Activated CD4-positive, alpha-beta T cell treated with anti-CD3 and anti-CD28 coated beads, Interleukin-2, Interleukin-4, amounts not matched to agents 100 ng/mL and 50 ng/mL, durations not matched to agents 16 hours and 8 hours (primary cell): ENCODE results near the gene PLXNB1.
"Not testable (repeated sequence)": the region's sequence is repeated elsewhere in the genome, so short reads cannot be mapped to it uniquely, and the experiment has no call there.

Source experiments
- DNase-seq: peaks from one replicate; pipeline ENCODE4 v3.0.0-alpha.2; 2020; ENCODE audit warnings: low spot score

Gene PLXNB1

DNA sequence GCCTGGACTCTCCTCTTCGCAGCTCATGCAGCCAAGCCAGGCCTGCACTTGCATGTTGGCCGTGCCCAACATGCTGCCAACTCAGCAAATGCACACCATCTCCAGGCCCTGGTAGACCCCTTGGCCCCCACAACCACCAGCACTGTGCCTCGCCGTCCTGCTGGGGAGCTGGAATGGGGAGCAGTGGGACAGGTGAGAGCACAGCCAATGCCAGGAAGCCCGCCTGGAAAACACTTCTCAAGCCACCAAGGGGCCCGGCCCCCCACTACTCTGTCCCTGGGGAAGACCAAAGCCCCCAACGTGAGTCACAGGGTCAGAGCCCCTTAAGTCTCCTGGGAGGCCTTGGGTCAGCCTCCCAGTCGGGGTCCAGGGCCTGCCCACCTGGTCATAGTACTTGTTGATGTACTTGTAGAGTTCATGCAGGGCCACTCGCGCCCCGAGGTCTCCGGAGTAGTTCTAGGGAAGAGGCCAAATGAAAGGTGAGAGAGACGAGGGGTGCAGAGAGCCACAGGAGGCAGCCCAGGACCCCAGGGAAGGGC is 24.5 kb downstream of the PLXNB1 start:
- DNase-seq = no peak

DNA sequence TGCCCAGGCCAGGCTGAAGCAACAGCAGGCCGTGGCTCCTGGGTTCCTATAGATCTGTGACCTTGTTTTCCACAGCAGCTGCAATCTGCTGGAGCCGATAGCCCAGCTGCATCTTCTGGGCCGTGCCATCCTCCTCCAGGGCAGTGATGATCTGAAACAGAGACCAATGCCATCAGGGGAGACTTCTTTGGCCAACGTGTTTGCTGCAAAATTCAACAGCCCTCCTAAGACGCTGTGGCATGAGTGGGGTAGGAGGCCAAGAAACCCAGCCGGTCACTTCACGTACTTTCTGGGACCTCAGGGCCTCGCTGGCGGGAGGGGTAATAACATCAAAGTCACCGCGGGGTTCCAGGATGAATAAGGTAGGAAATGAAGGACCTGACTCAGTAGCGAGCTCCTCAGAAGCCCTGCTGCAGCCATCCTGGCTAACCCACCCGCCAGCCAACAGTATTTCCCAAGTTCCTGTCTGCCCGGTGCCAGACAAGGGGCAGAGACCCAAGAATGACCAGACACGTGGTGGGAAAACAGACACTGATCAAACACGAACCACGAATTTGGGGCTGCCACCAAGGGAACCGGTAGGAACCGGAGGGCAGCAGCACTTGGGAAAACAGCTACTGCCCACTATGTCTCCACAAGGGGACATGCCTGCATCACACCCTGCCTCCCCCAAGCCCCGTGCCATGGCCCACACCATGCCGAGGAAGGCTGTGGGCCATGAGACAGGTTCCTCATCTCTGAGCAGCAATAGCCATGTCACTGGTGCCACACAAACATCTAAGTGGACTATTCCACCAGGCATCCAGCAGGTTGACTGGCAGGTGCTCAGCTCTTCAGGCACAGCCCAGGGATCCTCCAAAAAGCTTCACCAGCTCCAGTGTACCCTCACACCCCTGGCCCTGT is 25.2 kb downstream of the PLXNB1 start:
- DNase-seq = no peak

DNA sequence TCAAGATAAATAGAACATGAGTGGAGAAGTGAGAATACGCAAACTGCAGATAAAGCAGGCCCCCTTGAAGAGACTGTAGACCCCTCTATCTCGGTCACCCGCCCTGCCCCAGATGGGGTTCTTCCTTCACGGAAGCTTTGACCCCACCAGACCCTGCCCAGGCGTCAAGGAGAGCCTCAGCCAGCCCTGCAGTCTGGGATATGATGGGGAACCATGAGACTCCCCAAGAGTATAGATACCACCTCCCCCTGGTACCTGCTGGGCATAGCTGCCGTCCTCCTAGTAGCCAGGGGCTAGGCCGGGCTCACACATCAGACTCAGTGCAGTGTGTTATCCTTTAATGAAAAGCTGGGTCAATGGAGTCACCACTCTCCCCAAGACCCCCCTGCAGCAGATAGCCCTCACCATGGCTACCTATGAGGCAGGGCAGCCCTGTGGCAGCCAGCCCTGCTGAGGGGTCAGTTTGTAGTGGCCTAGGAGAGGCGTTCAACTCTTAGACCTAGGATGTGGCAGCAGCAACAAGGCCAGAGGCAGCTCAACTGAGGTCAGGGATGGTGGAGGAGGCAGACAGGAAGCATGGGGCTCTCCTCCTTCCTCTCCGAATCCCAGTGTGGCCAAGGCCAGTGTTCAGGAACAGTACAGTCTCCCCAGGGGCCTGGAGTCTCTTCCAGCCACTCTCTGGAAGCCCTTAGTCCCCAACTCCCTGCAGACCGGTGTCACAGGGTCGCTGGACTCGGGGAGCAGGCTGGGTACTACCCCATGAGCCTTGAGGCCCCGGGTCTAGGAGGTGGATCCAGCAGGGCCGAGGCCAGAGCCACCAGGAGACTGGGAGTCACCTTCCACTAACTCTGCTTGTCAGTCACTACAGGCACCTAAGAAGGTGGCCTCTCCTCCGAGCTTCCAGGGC is 26.1 kb downstream of the PLXNB1 start:
- no peak for DNase-seq

DNA sequence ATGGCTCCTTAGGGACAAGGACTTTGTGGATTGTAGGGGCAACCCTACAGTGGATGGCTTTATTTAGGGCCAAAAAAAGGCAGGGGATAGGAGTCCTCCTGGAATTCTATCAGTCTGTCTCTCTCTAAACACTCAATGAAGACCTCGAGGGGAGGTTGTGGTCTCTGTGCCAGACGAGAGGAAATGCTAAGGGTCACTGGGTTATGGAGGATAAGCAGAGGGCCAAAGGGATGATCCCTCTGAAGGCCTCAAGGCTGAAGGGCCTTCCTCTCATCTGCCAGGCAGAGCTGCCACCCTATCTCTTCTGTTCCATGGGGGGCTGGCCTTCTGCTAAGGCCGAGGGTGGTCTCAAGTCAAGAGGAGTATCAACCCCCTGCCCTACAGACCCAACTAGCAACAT is 27.0 kb downstream of the PLXNB1 start:
- DNase-seq = no peak

DNA sequence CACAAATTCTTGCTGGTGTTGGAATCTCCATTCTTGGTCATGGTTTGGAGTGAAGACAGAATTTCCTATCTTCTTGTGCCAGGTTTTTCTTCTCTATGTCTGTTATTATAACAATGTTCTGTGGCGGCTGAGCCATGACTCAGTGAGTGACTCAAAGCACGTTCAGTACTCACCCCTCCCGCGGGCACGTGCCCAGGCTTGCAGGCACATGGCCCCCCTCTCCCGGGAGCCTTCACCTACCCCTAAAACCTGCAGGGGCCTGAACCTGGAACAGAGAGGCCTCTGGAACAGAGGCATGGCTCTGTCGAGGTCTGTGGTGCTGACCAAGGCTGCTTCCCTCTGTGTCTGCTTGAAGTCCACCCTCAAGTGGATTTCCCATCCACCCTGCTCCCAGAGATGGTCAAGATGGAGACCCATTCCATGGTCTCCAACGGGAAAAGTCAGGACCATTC is 27.6 kb downstream of the PLXNB1 start:
- DNase-seq = no peak

DNA sequence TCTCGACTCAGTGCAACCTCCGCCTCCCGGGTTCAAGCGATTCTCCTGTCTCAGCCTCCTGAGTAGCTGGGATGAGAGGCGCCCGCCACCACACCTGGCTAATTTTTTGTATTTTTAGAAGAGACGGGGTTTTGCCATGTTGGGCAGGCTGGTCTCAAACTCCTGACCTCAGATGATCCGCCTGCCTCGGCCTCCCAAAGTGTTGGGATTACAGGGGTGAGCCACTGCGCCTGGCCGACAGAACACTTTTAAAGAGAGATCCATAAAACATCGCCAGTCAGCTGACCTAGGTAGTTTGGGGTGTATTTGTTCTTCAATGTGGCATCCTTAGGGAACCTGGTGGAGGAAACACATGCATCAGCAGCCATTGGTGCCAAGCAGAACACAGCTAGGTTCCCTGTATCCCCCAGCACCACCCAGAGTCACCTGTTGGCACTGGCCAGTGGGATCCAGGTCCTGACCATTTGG is 28.4 kb downstream of the PLXNB1 start:
- DNase-seq = not testable (repeated sequence)

DNA sequence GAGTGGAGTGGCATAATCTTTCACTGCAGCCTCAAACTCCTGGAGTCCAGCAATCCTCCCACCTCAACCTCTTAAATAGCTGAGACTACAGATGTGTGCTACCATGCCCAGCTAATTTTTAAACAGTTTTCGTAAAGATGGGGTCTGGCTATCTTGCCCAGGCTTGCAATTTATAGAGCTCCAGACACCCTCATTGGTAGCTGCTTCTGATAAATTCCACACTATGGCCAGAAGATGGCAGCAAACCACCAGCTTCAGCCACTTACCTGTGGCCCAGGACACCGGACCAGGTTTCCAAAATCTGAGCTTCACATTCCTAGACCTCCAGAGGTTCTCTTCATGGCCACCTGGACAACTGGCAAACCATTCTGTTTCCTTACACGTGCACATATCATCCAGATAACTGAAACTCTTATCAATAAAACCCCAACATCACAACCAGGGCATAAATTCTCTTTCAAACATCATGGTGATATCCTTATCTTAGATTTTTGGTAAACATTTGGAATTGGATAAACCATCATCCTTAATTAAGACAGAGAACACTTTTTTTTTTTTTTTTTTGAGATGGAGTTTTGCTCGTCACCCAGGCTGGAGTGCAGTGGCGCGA is 29.0 kb downstream of the PLXNB1 start:
- DNase-seq = peak; percentile 72

DNA sequence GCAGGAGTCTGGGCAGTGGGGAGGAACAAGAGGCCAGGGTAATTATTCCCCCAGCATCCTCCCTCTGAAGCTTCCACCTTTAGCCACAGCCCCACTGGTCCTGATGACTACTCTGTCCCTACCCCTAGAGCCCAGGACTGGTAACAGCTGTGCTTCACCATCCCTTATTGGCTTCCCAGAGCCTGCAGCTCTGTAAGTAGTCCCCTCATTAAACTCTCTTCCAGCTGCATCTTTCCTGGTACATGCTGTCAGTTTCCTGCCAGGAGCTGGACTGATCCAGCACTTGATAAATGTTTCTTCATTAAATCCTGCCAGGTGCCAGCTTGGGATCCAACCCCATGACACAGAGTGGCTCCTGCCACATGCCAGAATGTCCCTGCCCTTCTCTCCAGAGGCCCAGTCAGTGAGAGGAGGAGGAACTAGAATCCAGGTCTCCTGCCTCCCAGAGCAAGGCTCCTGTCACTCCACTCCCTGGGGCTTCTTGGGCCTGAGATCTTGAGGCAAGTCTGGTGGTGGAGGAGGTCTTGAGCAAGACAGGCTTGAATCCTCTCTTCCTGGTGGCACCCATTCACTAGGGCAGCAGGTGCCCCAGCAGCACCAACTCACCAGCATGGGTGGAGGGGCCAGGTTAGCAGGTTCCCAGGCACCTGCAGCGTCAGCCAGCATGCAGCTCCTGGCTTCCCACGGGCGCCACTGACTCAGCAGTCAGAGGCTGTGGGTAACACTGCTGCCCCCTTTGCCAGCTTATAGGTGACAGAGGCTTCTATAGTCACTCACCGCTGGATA is 30.3 kb downstream of the PLXNB1 start:
- no peak for DNase-seq

DNA sequence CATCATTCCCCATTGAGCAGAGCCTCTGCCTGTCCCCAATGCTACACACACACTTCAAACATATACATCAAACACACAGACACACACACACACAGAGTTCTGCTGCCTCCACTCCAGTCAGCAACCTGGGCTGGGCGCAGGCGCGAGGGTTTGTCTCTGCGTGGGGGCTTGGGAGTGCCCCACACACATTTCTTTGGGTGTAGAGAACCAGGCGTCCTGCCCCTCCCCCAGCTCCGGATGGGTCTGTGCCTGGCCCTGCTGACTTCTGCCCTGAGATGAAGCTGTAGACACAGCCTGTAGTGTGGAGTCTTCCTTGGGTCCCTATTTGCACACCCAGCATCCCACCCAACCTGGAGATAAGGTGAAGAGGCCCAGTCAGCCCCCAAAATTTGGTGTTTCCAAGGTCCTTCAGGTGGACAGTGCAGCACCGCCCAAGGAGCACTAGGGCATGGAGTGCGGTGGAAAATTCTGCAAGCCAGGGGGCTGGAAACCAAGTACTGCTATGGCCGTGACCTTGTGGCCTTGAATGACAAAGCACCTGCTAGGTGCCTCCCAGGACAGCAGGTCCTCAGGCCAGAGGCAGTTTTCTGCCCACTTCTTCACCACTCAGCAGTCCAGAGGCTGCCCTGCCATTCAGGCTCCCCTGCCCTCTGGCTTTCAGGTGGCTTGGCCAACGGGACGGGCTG is 31.0 kb downstream of the PLXNB1 start:
- DNase-seq = no peak

DNA sequence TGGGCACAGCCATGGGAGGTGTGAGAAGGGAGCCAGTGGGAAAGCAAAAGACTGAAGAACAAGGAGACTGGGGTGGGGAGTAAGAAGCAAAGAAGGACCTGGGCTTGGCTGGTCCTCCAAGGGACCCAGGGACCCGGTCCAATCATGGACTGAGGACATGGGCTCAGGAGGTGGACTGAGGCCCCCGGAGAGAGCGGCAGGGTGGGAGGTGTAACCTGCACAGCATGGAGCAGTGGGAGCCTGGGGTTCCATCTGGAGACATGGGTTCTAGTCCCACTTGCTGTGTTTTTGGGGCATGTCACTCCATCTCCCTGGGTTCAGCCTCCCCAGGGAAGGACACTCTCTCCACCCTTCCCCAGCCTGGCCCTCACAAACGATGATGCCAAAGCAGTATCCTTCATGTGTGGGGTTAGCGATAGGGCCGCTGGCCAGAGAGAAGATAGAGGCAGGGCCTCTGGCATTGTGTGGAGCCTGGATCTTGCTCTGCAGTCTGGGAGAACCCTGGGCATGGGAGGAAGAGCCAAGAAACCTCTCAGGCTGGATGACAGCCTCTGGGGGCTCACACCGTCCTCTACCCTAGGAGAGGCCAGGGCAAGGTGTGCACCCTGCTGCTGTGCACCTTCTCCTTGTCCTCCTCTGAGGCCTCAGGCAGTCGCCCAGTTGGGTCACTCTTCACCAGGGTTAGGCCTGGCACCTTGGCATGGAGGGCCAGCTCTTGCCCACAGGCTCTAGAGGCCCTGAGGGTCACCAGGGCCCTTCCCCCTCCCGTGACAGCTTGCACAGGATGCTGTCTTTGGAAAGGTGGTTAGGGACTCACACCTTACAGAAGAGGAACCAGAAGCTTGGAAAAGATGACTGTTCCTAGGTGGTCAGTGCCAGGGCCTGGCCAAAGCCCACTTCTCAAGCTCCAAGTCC is 31.9 kb downstream of the PLXNB1 start:
- DNase-seq = no peak

DNA sequence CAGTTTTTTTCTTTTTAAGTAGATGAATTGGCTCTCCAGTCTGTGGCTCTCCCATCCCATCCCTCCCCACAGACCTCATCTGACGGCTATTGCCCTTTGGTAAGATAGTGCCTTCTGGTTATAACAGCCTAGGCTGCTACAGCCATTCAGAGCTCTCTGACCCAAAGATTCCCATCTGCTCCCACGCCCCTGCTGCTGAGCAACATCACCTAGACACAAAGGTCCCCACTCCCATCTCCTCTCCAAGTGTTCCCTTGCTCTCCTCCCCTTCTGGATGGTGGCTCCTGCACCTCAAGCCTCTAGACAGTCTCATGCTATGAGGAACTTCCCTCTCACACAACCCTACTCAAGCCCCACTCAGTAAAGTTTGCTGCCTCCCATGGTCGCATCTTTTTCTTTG is 34.2 kb downstream of the PLXNB1 start:
- no peak for DNase-seq

DNA sequence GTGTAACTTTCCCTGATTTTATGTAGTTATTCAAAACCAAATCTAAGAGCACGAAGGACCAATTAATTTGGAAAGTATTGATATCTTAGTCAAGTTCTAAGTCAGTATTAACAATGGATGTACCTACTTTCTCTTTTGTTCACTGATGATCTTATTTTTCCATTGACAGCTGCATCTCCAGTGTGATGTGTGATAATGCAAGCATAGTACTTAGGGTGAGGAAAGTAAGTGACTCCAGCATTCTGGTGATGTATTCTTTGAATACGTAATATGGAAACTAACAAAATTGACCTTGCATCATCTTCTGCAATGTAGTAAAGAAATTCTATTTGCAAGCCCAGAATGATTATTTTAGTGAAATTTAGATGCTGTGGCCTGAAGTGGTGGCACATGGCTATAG is 35.5 kb downstream of the PLXNB1 start:
- peak; percentile 36 for DNase-seq

DNA sequence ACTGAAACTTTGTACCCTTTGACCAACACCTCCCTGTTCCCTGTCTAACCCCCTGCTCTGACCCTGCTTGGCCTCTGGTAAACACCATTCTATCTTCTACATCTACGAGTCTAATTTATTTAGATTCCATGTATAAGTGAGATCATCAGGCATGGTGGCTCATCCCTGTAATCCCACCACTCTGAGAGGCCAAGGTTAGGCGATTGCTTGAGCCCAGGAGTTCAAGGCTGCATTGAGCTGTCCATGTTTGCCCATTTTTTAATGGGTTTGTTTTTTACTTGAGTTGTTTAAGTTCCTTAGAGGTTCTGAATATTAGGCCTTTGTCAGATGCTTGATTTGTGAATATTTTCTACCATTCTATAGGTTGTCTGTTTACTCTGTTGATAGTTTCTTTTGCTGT is 40.9 kb downstream of the PLXNB1 start:
- no peak for DNase-seq

DNA sequence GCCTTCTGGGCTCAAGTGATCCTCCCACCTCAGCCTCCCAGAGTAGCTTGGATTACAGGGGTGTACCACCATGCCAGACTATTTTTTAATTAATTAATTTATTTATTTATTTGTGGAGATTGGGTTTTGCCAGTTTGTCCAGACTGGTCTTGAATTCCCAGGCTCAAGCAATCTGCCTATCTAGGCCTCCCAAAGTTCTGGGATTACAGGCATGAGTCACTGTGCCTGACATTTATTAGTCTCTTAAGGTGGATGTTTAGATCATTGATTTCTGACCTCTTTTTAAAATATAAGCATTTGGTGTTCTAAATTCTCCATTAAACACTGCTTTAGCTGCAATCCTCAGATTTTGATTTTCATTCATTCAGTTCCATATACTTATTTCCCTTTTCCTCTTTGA is 42.3 kb downstream of the PLXNB1 start:
- DNase-seq = no peak

DNA sequence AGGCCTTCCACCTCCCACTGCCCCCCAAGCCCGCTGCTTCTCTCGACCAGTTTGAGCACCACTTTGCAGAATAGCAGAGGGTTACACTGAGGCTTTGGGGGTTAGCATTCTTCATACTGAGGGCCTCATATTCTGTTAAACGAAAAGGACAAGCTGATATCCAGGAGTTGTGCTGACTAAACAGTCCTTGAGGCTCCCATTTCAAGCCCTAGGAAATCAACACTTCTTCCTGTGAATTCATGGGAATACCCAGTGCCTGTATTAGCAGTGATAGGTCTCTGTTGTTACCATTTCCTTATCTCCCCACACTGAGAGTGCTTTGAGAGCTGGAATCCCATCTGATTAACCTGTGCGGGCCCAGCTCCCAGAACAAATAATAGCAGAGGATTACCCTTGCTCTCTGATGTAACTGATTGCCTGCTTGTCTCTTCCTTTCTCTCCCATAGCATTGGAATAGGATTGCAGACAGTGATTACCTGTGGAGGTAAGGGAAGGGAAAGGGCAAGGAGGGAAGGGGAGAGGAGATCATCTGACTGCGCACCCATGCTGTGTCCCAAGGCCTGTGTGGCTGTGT is 56.9 kb downstream of the PLXNB1 start:
- no peak for DNase-seq

DNA sequence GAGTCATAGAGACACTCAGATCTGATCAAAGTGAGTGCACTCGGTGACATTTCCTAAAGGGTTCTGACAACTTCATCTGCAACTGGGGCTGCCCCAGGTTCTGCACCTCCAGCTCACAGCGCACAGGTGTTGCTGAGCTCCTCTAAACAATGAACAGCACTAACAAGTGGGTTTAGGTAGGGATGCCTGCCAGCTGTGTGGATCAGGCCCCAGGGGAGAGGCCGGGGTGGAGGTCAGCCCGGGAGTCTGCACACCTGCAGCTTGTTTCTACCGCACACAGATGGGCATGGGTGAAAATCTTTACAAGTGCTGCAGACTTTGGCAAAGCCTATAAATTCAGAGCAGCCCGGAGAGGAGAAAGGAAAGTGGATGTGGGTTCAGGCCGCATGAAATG is 57.5 kb downstream of the PLXNB1 start:
- DNase-seq = no peak

DNA sequence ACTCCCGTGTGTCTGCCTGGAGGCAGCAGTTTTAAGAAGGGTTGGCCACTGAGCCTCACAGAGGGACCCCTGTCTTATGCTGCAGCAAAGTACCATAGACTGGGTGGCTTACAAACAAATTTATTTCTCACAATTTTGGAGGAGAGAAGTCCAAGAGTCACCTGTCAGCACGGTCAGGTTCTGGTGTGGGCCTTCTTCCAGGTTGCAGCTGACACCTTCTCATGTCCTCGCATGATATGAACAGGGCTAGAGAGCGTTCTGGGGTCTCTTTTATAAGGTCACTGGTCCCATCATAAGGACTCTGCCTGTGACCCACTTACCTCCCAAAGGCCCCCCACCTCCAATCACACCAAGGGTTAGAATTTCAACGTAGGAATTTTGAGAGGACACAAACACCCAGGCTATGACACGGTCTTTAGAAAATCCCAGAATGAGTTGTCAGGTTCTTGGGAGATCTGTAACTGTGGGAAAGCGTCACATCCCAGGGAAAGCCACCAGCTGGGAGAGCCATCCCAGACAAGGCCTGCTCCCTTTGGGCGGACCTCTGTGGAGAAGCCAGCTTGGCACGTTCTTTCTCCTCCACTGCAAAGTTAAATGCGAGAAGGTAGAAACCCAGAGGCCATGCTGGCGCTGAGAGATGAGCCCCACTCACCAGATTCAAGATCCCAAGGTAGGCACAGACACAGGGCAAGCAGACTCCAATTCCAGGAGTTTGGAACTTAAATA is 58.1 kb downstream of the PLXNB1 start, which contains the start of gene FBXW12:
Gene FBXW12, plus strand, starts transcription at position 569 of the 726 bp plus-strand sequence. CDS start 549 bp downstream, outside the sequence.
- no peak for DNase-seq

DNA sequence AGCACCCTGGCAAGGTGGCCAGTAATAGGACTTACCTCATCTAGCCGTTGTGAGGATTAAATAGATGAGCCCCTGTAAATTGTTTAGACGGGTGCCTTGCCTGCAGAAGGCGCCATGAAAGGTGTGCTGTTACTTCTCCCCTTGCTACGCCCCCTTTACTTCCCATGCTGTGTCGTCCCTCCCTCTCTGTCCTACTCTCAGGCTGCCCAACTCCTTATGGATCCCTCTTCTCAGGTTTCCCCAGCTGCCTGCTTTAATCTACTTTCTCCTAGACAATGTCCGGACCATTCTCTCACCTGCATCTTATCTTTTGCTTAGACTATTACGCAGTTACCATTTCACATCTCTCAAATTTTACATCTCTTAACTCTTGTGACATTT is 59.6 kb downstream of the PLXNB1 start:
- no peak for DNase-seq
